GM18868 (cell line): ENCODE measurements around the gene NADK.

Experiments used
- ATAC-seq: cut with Tn5 transposase; IDR thresholded peaks from one replicate; pipeline ENCODE4 v1.9.1; 2021; ENCODE audit warnings: mild to moderate bottlenecking, moderate library complexity; ENCODE audit not compliant: unreplicated experiment

Gene NADK

DNA sequence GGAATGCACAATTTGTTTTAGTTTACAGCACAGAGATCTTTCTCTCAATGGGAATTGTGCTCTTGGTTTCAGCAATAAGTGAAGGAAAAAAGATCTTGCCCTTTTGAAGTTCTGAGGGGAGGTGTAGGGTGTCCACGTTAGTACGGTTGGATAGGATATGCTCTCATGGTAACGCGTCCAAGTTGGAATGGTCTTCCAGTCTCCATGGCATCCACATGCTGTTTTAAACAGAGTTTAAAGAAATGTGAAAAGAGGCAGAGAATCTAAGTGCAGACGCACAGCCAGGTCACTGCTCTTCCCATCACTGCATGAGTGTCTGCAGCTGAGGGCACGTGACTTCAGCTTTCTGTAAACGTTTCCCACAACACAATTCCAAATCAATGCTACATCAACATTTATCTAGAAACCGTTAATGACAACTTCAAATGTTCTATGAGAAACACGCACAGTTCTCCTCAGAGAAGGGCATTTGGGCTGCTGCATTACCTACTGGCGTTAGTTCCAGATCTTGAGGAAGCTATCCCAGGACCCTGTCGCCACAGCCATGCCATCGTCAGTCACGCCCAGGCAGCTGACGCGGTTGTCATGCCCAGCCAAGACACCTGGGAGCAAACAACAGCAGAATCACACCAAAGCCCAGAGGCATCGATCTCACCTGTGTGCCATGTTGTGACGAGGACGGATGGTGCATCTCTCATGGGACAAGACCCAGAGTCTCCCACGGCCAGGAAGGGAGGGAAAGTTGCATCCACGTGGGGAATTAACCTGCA, 8.8 kb upstream of the NADK start:
- no peak for ATAC-seq

- ATAC-seq = no peak
These were observed 7.4 kb upstream of the NADK start for GRCh38 chr1:1785666-1786065.

DNA sequence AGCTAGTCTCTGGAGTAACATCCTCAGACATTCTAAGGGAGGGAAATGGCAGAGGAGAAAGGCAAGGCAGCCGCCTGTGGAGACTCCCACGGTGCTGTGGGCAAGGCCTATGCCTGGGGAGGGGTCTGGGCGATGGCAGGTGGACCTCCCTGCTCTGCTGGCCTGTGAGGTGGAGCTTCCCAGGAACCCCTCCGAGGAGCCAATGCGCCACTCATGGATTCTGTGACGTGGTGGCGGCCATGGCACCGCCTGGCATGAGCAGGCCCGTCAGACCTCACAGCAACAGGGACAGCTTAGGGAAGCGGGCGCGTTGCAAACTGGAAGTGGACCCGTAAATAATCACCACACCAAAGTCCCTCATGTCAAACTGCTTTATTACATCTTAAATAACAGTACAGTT, 6.7 kb upstream of the NADK start:
- ATAC-seq = no peak

DNA sequence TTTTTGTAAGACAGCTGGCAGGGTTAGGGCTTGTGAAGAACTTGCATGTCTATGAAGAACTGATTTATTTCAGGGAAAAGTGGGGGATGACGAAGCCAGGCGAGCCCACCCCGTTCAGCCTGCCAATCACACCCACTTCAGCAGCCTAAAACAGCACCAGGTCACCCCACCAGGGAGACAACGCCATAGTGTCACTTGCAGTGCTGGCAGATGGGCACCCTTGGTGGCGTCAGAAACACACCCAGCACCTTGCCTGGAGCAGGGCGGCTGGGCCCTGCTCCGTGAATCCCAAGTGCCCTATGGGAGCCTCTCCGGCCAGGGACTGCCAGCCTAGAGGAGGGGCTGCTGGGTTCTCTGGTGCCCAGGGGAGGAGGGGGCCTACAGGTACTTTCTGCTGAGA, 5.0 kb upstream of the NADK start:
- no peak for ATAC-seq

GRCh38 chr1:1782399-1783221, 4.3 kb upstream of the NADK start:
- ATAC-seq = no peak

- no peak for ATAC-seq
These were observed 3.2 kb upstream of the NADK start for GRCh38 chr1:1781526-1781903.

DNA sequence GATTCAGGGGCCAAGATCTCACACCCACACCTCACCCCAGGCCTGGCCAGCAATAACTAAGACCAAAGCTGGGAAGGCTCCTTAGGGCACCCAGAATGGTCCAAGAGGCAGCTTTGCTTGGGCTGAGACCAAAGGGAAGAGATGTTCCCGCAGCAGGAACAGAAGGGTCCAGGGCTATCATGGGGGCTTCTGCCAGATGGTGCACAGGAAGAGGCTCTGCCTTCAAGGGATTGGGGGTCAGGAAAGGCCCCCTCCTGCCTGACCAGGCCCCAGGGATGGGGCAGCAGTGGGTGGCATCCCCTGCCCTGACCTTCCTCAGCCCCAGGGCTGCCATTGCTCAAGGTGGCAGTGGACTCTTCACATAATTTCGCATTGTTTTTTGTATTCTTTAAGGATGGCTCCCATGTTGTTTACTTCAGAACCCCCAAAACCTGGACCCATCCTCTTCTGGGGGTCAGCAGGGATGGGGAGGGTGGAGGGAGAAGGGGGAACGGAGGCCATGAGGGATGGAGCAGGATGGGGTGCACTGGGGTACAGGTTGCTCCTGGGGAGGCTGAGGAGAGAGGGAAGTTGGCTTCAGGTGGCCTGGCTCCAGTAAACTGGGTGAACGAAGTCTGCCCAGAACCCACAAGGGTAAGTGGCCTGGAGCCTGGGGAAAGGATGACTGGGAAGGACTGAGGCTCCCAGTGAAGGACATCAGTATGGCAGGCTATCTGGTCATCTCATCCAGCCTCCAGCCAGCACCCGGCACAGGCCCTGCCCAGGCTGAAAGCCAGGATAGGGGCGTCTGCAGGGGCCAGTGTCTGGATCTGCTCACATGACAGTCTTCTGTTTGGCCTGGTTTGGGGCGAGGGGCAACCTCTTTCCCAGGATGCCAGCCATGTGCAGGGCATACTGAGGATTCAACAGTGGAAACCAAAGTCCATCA, 2.6 kb upstream of the NADK start:
- ATAC-seq = no peak

DNA sequence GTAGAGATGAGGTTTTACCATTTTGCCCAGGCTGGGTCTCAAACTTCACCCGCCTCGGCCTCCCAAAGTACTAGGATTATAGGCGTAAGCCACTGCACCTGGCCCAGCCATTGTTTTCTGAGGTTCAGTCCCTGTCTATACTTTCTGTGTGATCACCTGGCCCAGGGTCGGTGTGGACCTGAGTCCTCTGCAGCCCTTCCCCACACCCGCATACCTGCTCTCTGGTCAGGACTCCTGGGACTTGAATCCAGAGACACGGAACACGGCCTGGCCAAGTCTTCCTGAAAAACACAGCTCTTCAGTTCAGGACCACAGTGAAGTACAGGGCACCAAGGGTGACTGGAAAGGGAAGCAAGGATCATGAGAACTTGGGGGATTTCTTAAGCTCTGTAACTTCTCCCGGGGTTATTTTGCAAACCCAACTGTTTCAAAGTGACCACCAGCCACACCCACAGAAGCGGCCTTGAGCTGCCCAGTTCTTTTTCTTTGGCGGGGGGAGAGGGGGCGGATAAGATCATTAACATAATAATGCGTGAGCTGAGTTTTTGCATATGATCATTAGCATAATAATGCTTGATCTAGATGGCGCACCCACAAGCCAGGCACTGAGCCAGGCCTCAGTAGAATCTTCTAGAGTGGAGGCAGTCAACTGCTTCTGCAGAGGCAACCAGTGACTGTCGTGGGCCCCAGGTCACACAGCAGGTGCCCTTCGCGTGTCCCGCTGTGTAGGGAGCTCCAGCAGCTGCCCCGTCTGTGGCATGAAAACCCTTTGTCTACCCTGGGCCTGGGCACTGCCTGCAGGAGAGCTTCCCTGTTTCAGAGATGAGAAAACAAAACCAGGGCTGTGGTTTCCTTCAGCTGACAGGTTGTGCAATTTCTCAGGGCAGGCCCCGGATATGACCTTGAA, 1.7 kb upstream of the NADK start:
- peak; percentile 21 for ATAC-seq

GRCh38 chr1:1779320-1779675, 1.0 kb upstream of the NADK start:
- ATAC-seq = no peak

DNA sequence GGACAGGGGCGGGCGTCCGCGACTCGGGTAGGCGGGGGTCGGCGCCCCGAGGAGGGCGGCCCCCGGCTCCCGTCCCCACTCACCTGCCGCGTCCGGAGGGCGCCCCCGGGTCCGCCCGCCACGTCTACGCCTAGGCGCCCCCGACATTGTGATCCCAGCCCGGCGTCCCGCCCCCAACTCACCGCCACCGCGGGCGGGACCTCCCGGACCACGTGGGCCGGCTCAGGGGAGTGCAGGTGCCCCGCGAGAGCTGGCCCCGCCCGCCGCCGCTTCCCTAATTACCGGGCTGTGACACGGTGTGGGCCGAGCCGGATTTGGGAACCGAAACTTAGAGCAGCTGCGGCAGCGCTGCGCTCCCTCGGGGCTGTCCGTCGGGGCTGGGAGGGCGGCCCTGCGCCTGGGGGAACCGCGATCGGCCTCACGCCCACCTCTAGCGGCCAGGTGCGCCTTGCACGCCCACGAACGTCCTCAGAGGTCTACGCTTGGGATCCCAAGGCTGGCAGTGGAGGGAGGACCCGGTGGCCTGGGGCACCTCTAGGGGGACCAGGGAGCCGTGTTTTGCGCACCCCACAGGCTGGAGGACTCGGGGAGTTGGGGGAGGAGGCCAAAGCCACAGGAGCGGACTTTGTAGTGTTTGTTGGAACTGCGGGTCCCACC, 521 bp upstream of the NADK start:
- peak; percentile 68 for ATAC-seq

GRCh38 chr1:1777583-1777899, 729 bp downstream of the NADK start:
- no peak for ATAC-seq

DNA sequence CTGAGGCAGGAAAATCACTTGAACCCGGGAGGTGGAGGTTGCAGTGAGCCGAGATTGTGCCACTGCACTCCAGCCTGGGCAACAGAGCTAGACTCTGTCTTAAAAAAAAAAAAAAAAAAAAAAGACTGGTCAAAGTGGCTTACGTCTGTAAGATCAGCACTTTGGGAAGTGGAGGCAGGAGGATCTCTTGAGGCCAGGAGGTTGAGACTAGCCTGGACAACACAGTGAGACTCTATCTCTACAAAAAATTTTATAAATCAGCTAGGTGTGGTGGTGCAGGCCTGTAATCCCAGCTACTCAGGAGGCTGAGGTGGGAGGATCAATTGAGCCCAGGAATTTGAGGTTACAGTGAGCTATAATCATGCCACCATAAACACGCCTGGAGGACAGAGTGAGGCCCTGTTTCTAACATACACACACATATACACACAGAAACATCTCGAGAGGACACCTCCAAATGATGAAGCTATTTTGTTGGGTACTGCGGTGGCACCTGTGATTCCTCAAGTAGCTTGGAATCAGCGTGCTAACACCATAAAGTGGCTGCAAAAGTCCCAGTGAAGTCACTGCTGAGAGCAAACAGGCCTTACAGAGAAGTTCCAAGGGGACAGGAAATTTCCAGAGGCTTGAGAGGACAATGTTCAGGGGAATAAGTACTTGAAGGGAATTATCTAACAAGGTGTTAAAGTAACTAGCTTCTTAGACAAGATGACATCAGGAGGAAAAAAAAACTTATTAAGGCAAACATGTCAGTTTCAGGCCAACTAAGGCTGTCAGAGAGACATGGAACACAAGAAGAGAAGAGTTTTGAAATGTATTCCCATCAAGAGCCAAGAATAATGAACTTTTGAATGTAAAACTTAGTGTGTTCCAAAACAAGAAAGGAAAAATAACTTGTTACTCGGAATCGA, 1.3 kb downstream of the NADK start:
- no peak for ATAC-seq

DNA sequence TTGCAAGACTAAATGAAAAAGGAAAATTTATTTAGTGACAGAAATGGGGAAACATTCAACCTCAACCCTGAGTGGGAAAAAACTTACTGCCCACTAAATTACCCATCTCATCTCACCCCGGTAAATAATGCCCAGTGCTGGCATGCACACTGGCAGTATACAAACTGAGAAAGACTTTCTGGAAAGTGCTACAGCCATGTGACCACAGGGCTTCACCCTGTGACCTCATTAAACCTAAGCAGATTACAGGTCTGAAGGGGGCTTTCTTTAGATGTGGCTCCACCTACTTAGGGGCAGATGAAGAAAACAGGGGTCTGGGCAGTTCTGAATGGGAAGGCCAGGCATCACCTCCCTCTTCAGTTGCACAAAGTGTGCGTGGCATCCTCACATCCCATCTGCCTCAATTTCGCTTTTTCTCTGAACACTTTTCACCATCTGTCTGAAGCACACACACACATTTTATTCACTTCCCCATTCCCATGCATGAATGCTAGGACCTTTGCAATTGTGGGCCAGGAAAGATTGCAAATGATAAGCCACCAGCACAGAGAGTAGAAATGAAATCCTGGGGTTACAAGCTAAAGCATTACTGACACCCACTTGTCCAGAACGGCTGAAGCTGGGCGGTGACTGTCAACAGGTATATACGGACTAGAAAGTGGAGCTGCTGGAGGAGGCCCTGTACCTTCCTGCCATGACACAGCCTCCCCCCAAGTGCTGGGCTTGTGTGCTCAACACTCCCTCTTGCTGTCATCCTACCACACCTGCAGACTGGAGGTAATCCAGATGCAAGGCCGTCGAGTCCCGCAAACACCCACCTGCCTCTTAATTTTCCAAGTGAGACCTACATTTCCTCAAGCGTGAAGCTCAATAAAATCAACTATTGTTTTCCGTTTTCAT, 2.7 kb downstream of the NADK start:
- ATAC-seq = no peak

DNA sequence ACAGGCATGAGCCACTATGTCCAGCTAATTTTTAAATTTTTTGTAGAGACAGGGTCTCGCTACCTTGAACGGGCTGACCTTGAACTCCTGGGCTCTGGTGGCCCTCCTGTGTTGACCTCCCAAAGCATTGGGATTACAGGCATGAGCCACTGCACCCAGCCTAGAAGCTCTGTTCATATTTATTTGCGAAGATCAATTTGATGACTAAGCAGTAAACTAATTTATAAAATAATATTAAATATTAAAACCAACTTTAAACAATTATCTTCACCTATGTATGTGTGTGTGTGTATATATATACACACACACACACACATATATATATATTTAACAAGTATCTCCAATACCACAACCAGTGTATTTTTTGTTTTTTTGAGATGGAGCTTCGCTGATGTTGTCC, 4.4 kb downstream of the NADK start:
- ATAC-seq = no peak

DNA sequence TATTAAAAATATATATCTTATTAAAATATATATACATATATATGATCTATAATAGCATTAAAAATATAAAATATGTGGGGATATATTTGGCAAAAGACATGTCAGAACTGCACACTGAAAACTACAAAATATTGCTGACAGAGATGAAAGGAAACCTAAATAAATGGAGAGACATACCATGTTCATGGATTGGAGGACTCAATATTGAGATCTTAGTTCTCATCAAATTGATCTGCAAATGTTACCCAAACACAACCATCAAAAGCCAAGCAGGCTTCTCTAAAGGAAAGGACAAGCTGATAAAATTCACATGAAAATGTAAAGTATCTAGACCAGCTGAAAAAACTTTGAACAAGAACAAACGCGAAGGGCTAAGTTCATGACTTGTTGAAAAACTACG, 7.2 kb downstream of the NADK start:
- ATAC-seq = no peak

- no peak for ATAC-seq
These were observed 8.2 kb downstream of the NADK start for GRCh38 chr1:1770102-1770501.

- ATAC-seq = no peak
These were observed 9.8 kb downstream of the NADK start for GRCh38 chr1:1768249-1768992.
